Measurements from ENCODE around the gene DNM3.
A peak's percentile ranks its signal among the peaks of the same experiment; 100 is the strongest.

Gene DNM3

DNA sequence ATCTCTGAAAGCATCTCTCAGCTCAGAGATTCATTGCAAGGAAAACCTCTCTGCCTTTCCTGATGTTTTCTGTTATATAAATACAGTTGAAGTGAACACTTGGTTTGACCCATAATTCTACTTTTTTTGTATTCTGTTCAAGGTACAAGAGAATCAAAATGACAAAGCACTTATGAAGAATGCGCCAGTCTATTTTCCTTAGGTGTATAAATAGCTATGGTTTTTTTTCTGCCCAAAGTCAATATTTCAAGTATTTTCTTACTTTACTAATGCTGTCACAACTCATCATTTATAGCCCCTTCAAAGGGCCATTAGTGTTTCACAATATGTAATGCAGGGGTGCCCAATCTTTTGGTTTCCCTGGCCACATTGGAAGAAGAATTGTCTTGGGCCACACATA is 436.7 kb downstream of the DNM3 start:
- TF ChIP-seq, protein P1, sequence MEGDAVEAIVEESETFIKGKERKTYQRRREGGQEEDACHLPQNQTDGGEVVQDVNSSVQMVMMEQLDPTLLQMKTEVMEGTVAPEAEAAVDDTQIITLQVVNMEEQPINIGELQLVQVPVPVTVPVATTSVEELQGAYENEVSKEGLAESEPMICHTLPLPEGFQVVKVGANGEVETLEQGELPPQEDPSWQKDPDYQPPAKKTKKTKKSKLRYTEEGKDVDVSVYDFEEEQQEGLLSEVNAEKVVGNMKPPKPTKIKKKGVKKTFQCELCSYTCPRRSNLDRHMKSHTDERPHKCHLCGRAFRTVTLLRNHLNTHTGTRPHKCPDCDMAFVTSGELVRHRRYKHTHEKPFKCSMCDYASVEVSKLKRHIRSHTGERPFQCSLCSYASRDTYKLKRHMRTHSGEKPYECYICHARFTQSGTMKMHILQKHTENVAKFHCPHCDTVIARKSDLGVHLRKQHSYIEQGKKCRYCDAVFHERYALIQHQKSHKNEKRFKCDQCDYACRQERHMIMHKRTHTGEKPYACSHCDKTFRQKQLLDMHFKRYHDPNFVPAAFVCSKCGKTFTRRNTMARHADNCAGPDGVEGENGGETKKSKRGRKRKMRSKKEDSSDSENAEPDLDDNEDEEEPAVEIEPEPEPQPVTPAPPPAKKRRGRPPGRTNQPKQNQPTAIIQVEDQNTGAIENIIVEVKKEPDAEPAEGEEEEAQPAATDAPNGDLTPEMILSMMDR (conservative IDR thresholded peaks at IDR 0.05; ENCODE audit: low read depth, low read length), result no peak

DNA sequence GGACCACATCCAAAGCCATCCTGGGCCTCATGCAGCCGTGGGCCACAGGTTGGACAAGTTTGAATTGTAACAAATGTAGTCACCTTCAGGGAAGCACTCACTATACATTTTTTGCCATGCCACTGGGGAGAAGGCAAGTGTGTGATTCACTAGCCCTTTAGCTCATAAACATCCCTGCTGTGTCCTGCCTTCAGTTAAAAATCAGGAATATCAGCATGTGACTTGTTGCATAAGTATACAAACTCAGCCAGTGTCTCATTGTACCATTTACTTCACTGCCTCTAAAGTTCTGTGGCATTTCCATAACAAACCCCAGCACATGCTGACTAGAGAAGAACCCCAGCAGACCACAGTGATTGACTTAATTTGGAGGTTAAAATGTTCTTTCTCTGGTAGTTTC is 437.2 kb downstream of the DNM3 start:
- TF ChIP-seq, protein P1 (conservative IDR thresholded peaks at IDR 0.05; ENCODE audit: low read depth, low read length), result no peak
- peak; percentile 93 for DNase-seq (ENCODE audit: low read depth)
- H3K4me3 ChIP-seq (ENCODE audit: low read depth, low read length), result no peak overlapping the region

More for the DNA sequence above, 436.7 kb downstream of the DNM3 start:
- H3K4me3 ChIP-seq (ENCODE audit: low read depth, low read length), result no peak overlapping the region
- no peak for DNase-seq (ENCODE audit: low read depth)

DNA sequence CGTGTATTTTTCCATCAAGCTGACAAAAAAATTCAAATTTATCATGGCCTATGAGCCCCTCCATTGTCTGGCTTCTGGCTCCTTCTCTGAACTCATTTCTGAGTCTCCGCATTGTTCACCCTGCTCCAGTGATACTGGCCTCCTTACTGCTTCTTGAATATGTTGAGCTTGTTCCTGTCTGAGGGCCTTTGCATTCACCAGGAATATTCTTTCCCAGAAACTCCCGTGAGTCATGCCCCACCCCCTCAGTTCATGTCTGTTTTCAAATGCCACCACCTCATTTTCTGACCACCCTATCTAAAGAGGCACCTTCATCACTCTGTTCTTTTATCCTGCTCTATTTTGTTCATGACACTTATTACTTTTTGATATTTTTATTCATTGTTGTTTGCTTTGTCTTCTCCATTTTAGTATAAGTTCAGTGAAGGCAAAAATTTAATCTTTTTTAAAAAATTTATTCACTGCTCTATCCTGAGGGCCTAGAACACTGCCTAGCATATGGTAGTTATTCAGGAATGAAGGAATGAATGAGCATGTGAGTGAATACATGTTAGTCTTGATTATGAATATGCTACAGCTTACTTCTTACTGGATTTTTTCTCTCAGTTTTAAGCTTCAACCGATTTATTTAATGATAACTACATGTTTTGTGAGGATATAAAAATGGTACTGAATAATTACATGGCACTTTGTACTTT is 438.8 kb downstream of the DNM3 start:
- TF ChIP-seq, protein P1 (conservative IDR thresholded peaks at IDR 0.05; ENCODE audit: low read depth, low read length), result no peak

DNA sequence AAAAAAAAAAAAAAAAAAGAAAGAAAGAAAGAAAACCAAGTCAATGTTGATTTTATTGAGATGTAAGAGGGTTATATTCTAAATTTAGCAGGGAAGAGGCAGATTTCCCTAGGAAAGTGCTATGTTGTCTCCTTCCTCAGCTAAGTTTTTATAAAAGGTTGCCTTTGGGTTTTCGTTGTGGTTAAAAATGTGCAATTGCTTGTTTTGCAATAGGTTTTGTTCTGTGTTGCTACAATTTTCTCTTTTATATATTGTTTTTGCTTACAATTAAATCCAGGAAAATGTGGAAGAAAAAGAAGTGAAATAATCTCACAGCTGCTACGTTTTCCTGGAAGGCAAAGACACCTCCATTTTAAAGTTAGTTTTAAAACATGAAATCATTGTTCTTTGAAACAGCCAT is 442.5 kb downstream of the DNM3 start:
- H3K4me3 ChIP-seq (ENCODE audit: low read depth, low read length), result no peak overlapping the region
- TF ChIP-seq, protein P1 (conservative IDR thresholded peaks at IDR 0.05; ENCODE audit: low read depth, low read length), result no peak
- no peak for DNase-seq (ENCODE audit: low read depth)

More for the DNA sequence above, 438.8 kb downstream of the DNM3 start:
- DNase-seq (ENCODE audit: low read depth), result no peak
- H3K4me3 ChIP-seq (ENCODE audit: low read depth, low read length), result no peak overlapping the region

DNA sequence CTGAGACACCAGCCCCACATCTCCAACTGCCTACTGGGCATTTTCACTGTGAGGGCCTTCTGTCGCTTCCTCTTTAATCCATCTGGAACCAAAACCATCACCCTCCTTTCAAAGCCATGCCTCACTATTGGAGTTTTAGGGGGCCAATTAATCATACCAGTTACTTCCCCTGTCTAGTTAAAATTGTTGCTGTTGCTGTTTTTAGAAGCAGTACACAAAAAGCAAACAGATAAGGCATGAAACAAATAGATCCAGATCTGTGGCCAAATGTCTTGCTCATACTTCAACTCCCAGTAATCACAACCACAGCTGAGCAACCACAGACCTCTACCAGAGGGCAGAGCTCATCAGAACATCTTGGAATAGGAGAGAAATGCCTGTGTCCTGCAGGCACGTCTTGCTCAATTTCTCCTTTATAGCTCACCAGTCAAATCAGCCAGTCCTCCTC is 445.4 kb downstream of the DNM3 start:
- DNase-seq (ENCODE audit: low read depth), result peak; percentile 95
- no peak overlapping the region for H3K4me3 ChIP-seq (ENCODE audit: low read depth, low read length)
- TF ChIP-seq, protein P1 (conservative IDR thresholded peaks at IDR 0.05; ENCODE audit: low read depth, low read length), result no peak

DNA sequence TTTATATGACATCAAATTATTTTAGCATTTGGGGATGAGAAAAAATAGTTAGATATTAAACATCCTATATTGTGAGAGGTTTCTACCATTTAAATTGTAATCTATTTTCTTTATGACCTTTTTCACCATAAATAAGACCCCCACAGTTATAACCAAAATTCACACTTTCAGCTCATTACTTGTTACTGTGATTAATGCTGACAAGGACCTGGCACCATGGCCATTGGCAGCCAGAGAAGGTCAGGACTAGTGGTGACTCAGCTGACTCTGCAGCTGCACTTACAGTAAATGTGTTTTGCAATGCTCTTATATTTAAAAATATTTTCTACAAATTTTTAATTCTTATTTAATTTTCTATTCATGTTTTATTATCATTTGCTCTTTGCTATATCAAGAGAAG is 445.9 kb downstream of the DNM3 start:
- TF ChIP-seq, protein P1 (conservative IDR thresholded peaks at IDR 0.05; ENCODE audit: low read depth, low read length), result no peak
- H3K4me3 ChIP-seq (ENCODE audit: low read depth, low read length), result no peak overlapping the region
- peak; percentile 85 for DNase-seq (ENCODE audit: low read depth)

DNA sequence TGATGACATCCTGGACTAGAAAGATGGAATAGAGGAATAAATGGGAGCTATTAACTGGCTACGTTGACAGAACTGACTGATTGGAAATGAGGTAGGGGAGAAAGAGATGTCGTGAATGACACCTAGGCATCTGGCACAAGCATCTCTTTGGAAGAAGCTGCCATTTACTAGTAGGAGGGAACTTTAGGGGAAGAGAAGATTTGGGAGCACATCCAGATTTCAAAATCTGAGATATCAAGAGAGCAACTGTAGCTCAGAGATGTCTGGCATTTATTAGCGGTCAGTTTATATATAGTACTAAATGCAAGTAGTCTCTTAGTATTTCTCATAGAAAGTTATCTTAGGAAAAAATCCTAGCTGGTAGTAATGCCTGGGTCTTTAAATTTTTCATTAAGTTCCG is 447.3 kb downstream of the DNM3 start:
- H3K4me3 ChIP-seq (ENCODE audit: low read depth, low read length), result no peak overlapping the region
- TF ChIP-seq, protein P1 (conservative IDR thresholded peaks at IDR 0.05; ENCODE audit: low read depth, low read length), result no peak
- no peak for DNase-seq (ENCODE audit: low read depth)

Data from choroid plexus epithelial cell (primary cell).